ENCODE results near the gene LIPK.

The LIPK gene

GRCh38 chr10:88781206-88781605 is 75.2 kb downstream of the LIPK start:
- Mint-ChIP-seq H3K9me3 (no peaks in the 10 kb centered on the region), H3K4me1 (ENCODE audit: low read depth in 2 of 2) (peaks cover 0 to 7% of the 10 kb centered on the region in 2 donors), H3K27ac (no peak overlapping the region), H3K27me3 (peaks cover 4 to 7% of the 10 kb centered on the region in 2 donors), H3K36me3 (ENCODE audit: insufficient read depth) (no peaks in the 10 kb centered on the region), H3K4me3 (no peak overlapping the region)
- DNase-seq: no peak
- ATAC-seq (replicated peaks): no peak

- no peaks in the 10 kb centered on the region for H3K36me3 Mint-ChIP-seq (ENCODE audit: insufficient read depth)
- H3K4me1 Mint-ChIP-seq (ENCODE audit: low read depth in 2 of 2): peaks cover 0 to 7% of the 10 kb centered on the region in 2 donors
- no peaks in the 10 kb centered on the region for H3K9me3 Mint-ChIP-seq
- no peak overlapping the region for H3K27ac Mint-ChIP-seq
- no peak for ATAC-seq (replicated peaks)
- H3K4me3 Mint-ChIP-seq: no peak overlapping the region
- peaks cover 4 to 7% of the 10 kb centered on the region in 2 donors for H3K27me3 Mint-ChIP-seq
- DNase-seq: no peak
These were observed 76.2 kb downstream of the LIPK start for GRCh38 chr10:88782222-88782621.

GRCh38 chr10:88783724-88784123 is 77.7 kb downstream of the LIPK start:
- no peak for DNase-seq
- Mint-ChIP-seq H3K36me3 (ENCODE audit: insufficient read depth) (no peaks in the 10 kb centered on the region), H3K27me3 (peaks cover 0 to 4% of the 10 kb centered on the region in 2 donors)

GRCh38 chr10:88786032-88786770 is 80.2 kb downstream of the LIPK start:
- H3K36me3 Mint-ChIP-seq (ENCODE audit: insufficient read depth): no peaks in the 10 kb centered on the region
- ATAC-seq (replicated peaks) (no peak), DNase-seq (no peak)
- H3K4me3 Mint-ChIP-seq: no peak overlapping the region
- H3K9me3 Mint-ChIP-seq: no peaks in the 10 kb centered on the region
- H3K4me1 Mint-ChIP-seq (ENCODE audit: low read depth in 2 of 2): peaks cover 0 to 7% of the 10 kb centered on the region in 2 donors
- H3K27ac Mint-ChIP-seq: no peak overlapping the region
- peaks cover 0 to 4% of the 10 kb centered on the region in 2 donors for H3K27me3 Mint-ChIP-seq

More at GRCh38 chr10:88783724-88784123, 77.7 kb downstream of the LIPK start:
- Mint-ChIP-seq H3K4me1 (ENCODE audit: low read depth in 2 of 2) (peaks cover 0 to 7% of the 10 kb centered on the region in 2 donors), H3K9me3 (no peaks in the 10 kb centered on the region), H3K4me3 (no peak overlapping the region), H3K27ac (no peak overlapping the region)
- no peak for ATAC-seq (replicated peaks)

- no peak overlapping the region for H3K27ac Mint-ChIP-seq
- no peak overlapping the region for H3K4me3 Mint-ChIP-seq
- H3K27me3 Mint-ChIP-seq: peaks cover 0 to 4% of the 10 kb centered on the region in 2 donors
- ATAC-seq (replicated peaks) (no peak), DNase-seq (no peak)
- H3K36me3 Mint-ChIP-seq (ENCODE audit: insufficient read depth): no peaks in the 10 kb centered on the region
- no peaks in the 10 kb centered on the region for H3K9me3 Mint-ChIP-seq
- peaks cover under 1 to 7% of the 10 kb centered on the region in 2 donors for H3K4me1 Mint-ChIP-seq (ENCODE audit: low read depth in 2 of 2)
These were observed 81.4 kb downstream of the LIPK start for GRCh38 chr10:88787463-88787862.

- DNase-seq (no peak), ATAC-seq (replicated peaks) (no peak)
- H3K4me1 Mint-ChIP-seq (ENCODE audit: low read depth in 2 of 2): peaks cover 6 to 7% of the 10 kb centered on the region in 2 donors
- no peak overlapping the region for H3K4me3 Mint-ChIP-seq
- H3K36me3 Mint-ChIP-seq (ENCODE audit: insufficient read depth): peaks cover under 1% of the 10 kb centered on the region
- no peaks in the 10 kb centered on the region for H3K9me3 Mint-ChIP-seq
- no peak overlapping the region for H3K27ac Mint-ChIP-seq
- no peaks in the 10 kb centered on the region for H3K27me3 Mint-ChIP-seq
These were observed 82.9 kb downstream of the LIPK start for GRCh38 chr10:88788924-88789323.

GRCh38 chr10:88791924-88792323 is 85.9 kb downstream of the LIPK start:
- no peak overlapping the region for H3K4me3 Mint-ChIP-seq
- DNase-seq (no peak), ATAC-seq (replicated peaks) (no peak)
- H3K36me3 Mint-ChIP-seq (ENCODE audit: insufficient read depth): peaks cover 4% of the 10 kb centered on the region
- H3K27me3 Mint-ChIP-seq: no peaks in the 10 kb centered on the region
- H3K9me3 Mint-ChIP-seq: no peaks in the 10 kb centered on the region
- H3K27ac Mint-ChIP-seq: no peak overlapping the region
- peaks cover 9 to 10% of the 10 kb centered on the region in 2 donors for H3K4me1 Mint-ChIP-seq (ENCODE audit: low read depth in 2 of 2)

- Mint-ChIP-seq H3K36me3 (ENCODE audit: insufficient read depth) (peaks cover 4% of the 10 kb centered on the region), H3K27ac (peak overlapping the region; percentile 17 to 69), H3K9me3 (no peaks in the 10 kb centered on the region), H3K4me3 (no peak overlapping the region), H3K27me3 (no peaks in the 10 kb centered on the region), H3K4me1 (ENCODE audit: low read depth in 2 of 2) (peaks cover 9 to 10% of the 10 kb centered on the region in 2 donors)
- ATAC-seq (replicated peaks) (peak; percentile 75), DNase-seq (no peak)
These were observed 86.6 kb downstream of the LIPK start for GRCh38 chr10:88792661-88793060.

- peak; percentile 81 for ATAC-seq (replicated peaks)
- peak overlapping the region in 1 of 2 donors; percentile 54 for H3K27ac Mint-ChIP-seq
- H3K36me3 Mint-ChIP-seq (ENCODE audit: insufficient read depth): peaks cover 4% of the 10 kb centered on the region
- H3K27me3 Mint-ChIP-seq: no peaks in the 10 kb centered on the region
- H3K9me3 Mint-ChIP-seq: no peaks in the 10 kb centered on the region
- H3K4me1 Mint-ChIP-seq (ENCODE audit: low read depth in 2 of 2): peaks cover 9 to 10% of the 10 kb centered on the region in 2 donors
- H3K4me3 Mint-ChIP-seq: peak overlapping the region in 1 of 2 donors; percentile 11
- no peak for DNase-seq
These were observed 87.8 kb downstream of the LIPK start for GRCh38 chr10:88793712-88794299.

- DNase-seq (no peak), ATAC-seq (replicated peaks) (no peak)
- Mint-ChIP-seq H3K9me3 (no peaks in the 10 kb centered on the region), H3K27ac (no peak overlapping the region), H3K36me3 (ENCODE audit: insufficient read depth) (peaks cover 4% of the 10 kb centered on the region), H3K27me3 (no peaks in the 10 kb centered on the region), H3K4me1 (ENCODE audit: low read depth in 2 of 2) (peaks cover 9 to 10% of the 10 kb centered on the region in 2 donors), H3K4me3 (no peak overlapping the region)
These were observed 88.7 kb downstream of the LIPK start for GRCh38 chr10:88794731-88795130.

GRCh38 chr10:88800152-88801125 is 94.4 kb downstream of the LIPK start:
- no peak overlapping the region for H3K4me3 Mint-ChIP-seq
- no peaks in the 10 kb centered on the region for H3K36me3 Mint-ChIP-seq (ENCODE audit: insufficient read depth)
- no peaks in the 10 kb centered on the region for H3K9me3 Mint-ChIP-seq
- ATAC-seq (replicated peaks): peak; percentile 76
- no peaks in the 10 kb centered on the region for H3K27me3 Mint-ChIP-seq
- no peak overlapping the region for H3K27ac Mint-ChIP-seq
- peaks cover 0 to 3% of the 10 kb centered on the region in 2 donors for H3K4me1 Mint-ChIP-seq (ENCODE audit: low read depth in 2 of 2)
- no peak for DNase-seq

Data from effector memory CD8-positive, alpha-beta T cell (primary cell).